Embryonic facial prominence (tissue), 1 donor: ENCODE data around the gene RGS3.

Experiments used
- DNase-seq: peaks from one replicate; pipeline ENCODE4 v3.0.0-alpha.2; 2016; ENCODE audit errors: extremely low spot score

The RGS3 gene

GRCh38 chr9:113511856-113512761, 48.6 kb downstream of the RGS3 start:
- no peak for DNase-seq

GRCh38 chr9:113513111-113513510, 49.6 kb downstream of the RGS3 start:
- DNase-seq: no peak

- no peak for DNase-seq
These were observed 50.0 kb downstream of the RGS3 start for GRCh38 chr9:113513536-113513935.

GRCh38 chr9:113514061-113514460, 50.5 kb downstream of the RGS3 start:
- DNase-seq: no peak

GRCh38 chr9:113514748-113515147, 51.2 kb downstream of the RGS3 start:
- DNase-seq: no peak

- no peak for DNase-seq
These were observed 52.3 kb downstream of the RGS3 start for GRCh38 chr9:113515862-113516261.

- no peak for DNase-seq
These were observed 53.5 kb downstream of the RGS3 start for GRCh38 chr9:113516840-113517577.

GRCh38 chr9:113519426-113520108, 56.0 kb downstream of the RGS3 start:
- no peak for DNase-seq

GRCh38 chr9:113520109-113520642, 56.6 kb downstream of the RGS3 start:
- no peak for DNase-seq

GRCh38 chr9:113521693-113522255, 58.2 kb downstream of the RGS3 start:
- DNase-seq: no peak

- DNase-seq: no peak
These were observed 58.9 kb downstream of the RGS3 start for GRCh38 chr9:113522419-113522818.

- DNase-seq: no peak
These were observed 59.3 kb downstream of the RGS3 start for GRCh38 chr9:113522858-113523257.

GRCh38 chr9:113523421-113524141, 60.1 kb downstream of the RGS3 start:
- DNase-seq: no peak

GRCh38 chr9:113524468-113524867, 60.9 kb downstream of the RGS3 start:
- no peak for DNase-seq

GRCh38 chr9:113525205-113525604, 61.7 kb downstream of the RGS3 start:
- no peak for DNase-seq

- DNase-seq: no peak
These were observed 62.3 kb downstream of the RGS3 start for GRCh38 chr9:113525831-113526230.

GRCh38 chr9:113526231-113526746, 62.8 kb downstream of the RGS3 start:
- DNase-seq: no peak

- DNase-seq: no peak
These were observed 63.3 kb downstream of the RGS3 start for GRCh38 chr9:113526841-113527240.

GRCh38 chr9:113528088-113528487, 64.6 kb downstream of the RGS3 start:
- DNase-seq: no peak

- no peak for DNase-seq
These were observed 65.3 kb downstream of the RGS3 start for GRCh38 chr9:113528811-113529210.
